ENCODE results near the gene MYOCD.

MYOCD gene

DNA sequence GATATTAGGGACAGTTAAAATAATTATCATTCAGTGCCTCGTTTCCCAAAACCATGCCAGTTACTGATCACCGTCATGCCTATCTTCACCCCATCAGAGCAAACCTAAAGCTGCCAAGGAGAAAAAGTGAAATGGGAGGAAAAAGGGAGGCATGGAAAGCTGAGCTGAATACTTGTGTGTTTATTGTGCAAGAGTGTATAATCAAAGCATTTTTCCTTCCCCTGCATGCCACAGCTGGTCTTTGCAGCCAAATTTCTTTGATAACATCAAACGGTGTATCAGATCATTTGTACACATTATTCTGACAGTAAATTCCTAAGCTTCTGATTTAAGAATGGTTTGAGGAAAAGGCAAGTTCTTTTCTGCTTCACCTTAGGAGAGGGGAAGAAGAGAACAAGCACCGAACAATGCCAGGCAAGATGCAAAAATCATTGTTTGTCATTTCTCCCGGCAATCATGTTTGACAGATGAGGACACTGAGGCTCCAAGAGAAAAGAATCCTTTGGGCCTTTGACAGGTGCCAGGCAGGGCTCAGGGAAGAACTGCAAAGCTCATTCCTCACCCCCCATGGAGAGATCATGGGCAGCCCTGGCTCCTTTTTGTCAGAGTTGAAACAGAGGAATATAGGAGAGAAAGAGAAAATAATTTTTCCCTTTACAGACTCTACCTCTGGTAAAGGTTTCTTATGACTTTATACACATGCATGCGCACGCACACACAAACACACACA, 72.2 kb downstream of the MYOCD start:
- H2AFZ ChIP-seq (ENCODE audit: low read depth, low read length), result no peak overlapping the region
- H3K9me3 ChIP-seq (ENCODE audit: insufficient read depth, low read length, severe bottlenecking), result no peaks in the 10 kb centered on the region
- H4K20me1 ChIP-seq (ENCODE audit: insufficient read depth, low read length), result no peaks in the 10 kb centered on the region
- no peak overlapping the region for H3K4me2 ChIP-seq (ENCODE audit: insufficient read depth, low read length)
- no peak for DNase-seq
- no peak for ATAC-seq (ENCODE audit: insufficient read depth, low read depth)
- no peak overlapping the region for H3K9ac ChIP-seq (ENCODE audit: low read depth, low read length)
- no peaks in the 10 kb centered on the region for H3K79me2 ChIP-seq (ENCODE audit: insufficient read depth, low read length)
- no peaks in the 10 kb centered on the region for H3K36me3 ChIP-seq (ENCODE audit: insufficient read depth, low read length)
- TF ChIP-seq, protein P1, sequence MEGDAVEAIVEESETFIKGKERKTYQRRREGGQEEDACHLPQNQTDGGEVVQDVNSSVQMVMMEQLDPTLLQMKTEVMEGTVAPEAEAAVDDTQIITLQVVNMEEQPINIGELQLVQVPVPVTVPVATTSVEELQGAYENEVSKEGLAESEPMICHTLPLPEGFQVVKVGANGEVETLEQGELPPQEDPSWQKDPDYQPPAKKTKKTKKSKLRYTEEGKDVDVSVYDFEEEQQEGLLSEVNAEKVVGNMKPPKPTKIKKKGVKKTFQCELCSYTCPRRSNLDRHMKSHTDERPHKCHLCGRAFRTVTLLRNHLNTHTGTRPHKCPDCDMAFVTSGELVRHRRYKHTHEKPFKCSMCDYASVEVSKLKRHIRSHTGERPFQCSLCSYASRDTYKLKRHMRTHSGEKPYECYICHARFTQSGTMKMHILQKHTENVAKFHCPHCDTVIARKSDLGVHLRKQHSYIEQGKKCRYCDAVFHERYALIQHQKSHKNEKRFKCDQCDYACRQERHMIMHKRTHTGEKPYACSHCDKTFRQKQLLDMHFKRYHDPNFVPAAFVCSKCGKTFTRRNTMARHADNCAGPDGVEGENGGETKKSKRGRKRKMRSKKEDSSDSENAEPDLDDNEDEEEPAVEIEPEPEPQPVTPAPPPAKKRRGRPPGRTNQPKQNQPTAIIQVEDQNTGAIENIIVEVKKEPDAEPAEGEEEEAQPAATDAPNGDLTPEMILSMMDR (IDR thresholded peaks at IDR 0.05; ENCODE audit: borderline replicate concordance, extremely low read depth, low read length, poor library complexity, severe bottlenecking), result no peak
- TF ChIP-seq EZH2 (IDR thresholded peaks at IDR 0.05; ENCODE audit: borderline replicate concordance, low read depth, low read length, severe bottlenecking), result no peak
- no peaks in the 10 kb centered on the region for H3K4me1 ChIP-seq (ENCODE audit: insufficient read depth, low read length)
- H3K27me3 ChIP-seq (ENCODE audit: insufficient read depth, low read length, poor library complexity), result no peaks in the 10 kb centered on the region
- H3K27ac ChIP-seq (ENCODE audit: low read length), result no peak overlapping the region
- H3K4me3 ChIP-seq (ENCODE audit: low read depth in 1 of 2, low read length in 2 of 2), result no peak overlapping the region

DNA sequence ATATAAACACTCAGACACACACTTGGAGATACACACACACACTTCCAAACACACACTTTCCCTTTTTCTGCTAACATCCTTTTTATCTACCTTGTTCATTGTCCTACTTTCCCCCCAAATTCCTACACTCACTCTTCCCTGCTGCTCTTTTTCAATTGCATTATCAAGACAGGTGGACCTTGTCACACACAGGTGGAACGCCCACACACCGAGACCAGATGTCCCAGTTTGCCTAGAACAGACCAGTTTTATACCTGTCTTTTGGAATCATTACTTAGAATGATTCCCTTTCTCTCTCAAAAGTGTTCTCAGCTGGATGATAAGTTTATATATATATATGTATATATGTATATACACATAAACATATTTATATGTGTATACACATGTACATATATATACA, 72.9 kb downstream of the MYOCD start:
- Histone ChIP-seq H3K4me2 (ENCODE audit: insufficient read depth, low read length) (no peak overlapping the region), H3K79me2 (ENCODE audit: insufficient read depth, low read length) (no peaks in the 10 kb centered on the region), H3K4me3 (ENCODE audit: low read depth in 1 of 2, low read length in 2 of 2) (no peak overlapping the region), H3K36me3 (ENCODE audit: insufficient read depth, low read length) (no peaks in the 10 kb centered on the region), H4K20me1 (ENCODE audit: insufficient read depth, low read length) (no peaks in the 10 kb centered on the region), H3K9me3 (ENCODE audit: insufficient read depth, low read length, severe bottlenecking) (no peaks in the 10 kb centered on the region), H3K4me1 (ENCODE audit: insufficient read depth, low read length) (no peaks in the 10 kb centered on the region), H3K9ac (ENCODE audit: low read depth, low read length) (no peak overlapping the region), H3K27me3 (ENCODE audit: insufficient read depth, low read length, poor library complexity) (no peaks in the 10 kb centered on the region), H2AFZ (ENCODE audit: low read depth, low read length) (no peak overlapping the region), H3K27ac (ENCODE audit: low read length) (no peak overlapping the region)
- DNase-seq (no peak), ATAC-seq (ENCODE audit: insufficient read depth, low read depth) (no peak)
- no peak for TF ChIP-seq EZH2 (IDR thresholded peaks at IDR 0.05; ENCODE audit: borderline replicate concordance, low read depth, low read length, severe bottlenecking)
- TF ChIP-seq, protein P1 (IDR thresholded peaks at IDR 0.05; ENCODE audit: borderline replicate concordance, extremely low read depth, low read length, poor library complexity, severe bottlenecking), result no peak

DNA sequence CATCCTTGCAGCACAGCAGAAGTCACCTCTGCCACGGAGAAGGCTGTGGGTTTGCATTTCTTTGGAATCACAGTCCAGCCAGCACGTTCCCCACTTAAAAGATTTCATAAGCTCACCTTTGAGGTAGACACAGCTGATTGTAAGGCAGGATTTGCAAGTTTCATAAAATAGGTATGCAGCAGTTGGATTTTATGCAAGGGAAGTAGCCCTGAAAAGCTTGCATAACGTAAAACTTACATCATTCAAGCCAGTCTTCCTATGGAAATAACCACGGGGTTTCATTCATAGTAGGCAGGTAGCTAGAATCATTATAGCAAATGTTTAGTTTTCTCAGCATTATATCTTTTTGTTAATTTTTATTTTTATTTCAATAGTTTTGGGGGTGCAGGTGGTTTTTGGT, 73.8 kb downstream of the MYOCD start:
- no peaks in the 10 kb centered on the region for H4K20me1 ChIP-seq (ENCODE audit: insufficient read depth, low read length)
- H3K27me3 ChIP-seq (ENCODE audit: insufficient read depth, low read length, poor library complexity), result no peaks in the 10 kb centered on the region
- no peak overlapping the region for H3K4me3 ChIP-seq (ENCODE audit: low read depth in 1 of 2, low read length in 2 of 2)
- no peak overlapping the region for H3K4me2 ChIP-seq (ENCODE audit: insufficient read depth, low read length)
- H2AFZ ChIP-seq (ENCODE audit: low read depth, low read length), result no peak overlapping the region
- TF ChIP-seq EZH2 (IDR thresholded peaks at IDR 0.05; ENCODE audit: borderline replicate concordance, low read depth, low read length, severe bottlenecking), result no peak
- TF ChIP-seq, protein P1 (IDR thresholded peaks at IDR 0.05; ENCODE audit: borderline replicate concordance, extremely low read depth, low read length, poor library complexity, severe bottlenecking), result no peak
- no peak overlapping the region for H3K9ac ChIP-seq (ENCODE audit: low read depth, low read length)
- H3K27ac ChIP-seq (ENCODE audit: low read length), result no peak overlapping the region
- H3K36me3 ChIP-seq (ENCODE audit: insufficient read depth, low read length), result no peaks in the 10 kb centered on the region
- ATAC-seq (ENCODE audit: insufficient read depth, low read depth) (no peak), DNase-seq (no peak)
- H3K79me2 ChIP-seq (ENCODE audit: insufficient read depth, low read length), result no peaks in the 10 kb centered on the region
- no peaks in the 10 kb centered on the region for H3K4me1 ChIP-seq (ENCODE audit: insufficient read depth, low read length)
- no peaks in the 10 kb centered on the region for H3K9me3 ChIP-seq (ENCODE audit: insufficient read depth, low read length, severe bottlenecking)
